ENCODE results near the gene KRT78. TPM values are rescaled to one million over a fixed set of nuclear protein-coding genes. Genes with fewer than 3 reads are reported as not detected.

KRT78 gene
- total and polyA plus RNA-seq, 2 of the 13 experiments (the other 11 are each of a cell fraction or from before 2014, with no cell fraction given) = not detected

DNA sequence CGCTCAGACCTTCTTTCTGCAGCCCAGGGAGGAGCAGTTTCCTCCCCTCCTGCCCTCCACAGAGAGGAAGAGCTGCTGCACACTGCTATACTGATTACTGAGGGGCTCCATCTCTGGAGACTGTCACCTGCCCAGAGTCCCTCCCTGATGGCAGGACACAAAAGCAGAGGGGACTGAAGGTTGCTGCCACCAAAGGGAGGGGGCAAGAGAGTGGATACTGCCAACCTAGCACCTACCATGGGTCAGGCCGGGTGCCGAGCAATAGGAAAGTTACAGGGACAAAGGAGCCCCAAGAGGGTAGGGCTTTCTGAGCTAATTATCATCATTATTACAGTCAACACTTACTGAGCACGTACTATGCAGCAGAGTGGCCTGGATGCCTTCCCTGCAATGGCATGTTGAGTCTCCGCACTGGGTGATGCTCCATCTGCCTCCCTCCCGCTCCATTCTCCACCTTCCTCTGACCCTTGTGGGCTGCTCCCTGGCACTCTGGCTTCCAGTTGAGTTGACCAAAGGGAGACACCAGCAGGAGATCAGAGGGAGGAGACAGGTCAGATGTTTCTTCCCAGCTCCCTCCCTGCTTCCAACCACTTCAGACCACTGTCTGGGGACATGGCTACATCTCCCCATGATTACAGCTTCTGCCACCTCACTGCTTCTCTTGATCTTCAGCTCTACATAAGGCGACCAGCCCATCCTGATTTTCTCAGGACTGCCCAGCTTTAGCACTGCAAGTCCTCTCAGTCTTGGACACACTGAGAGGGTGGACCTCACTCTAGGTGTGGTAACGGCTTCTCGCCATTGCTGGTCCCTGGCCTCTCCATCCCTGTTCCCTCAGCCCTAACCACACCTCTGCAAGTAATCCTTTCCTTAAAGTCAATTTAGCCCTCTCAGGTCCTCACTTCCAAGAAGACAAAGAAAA is 12.0 kb downstream of the KRT78 start:
- ChIA-PET POLR2A (no interaction called here), CTCF (ENCODE audit: low intra/inter-chr PET ratio, low total read pairs) (no interaction called here)
- no peak for FAIRE-seq
- H3K4me2 ChIP-seq (ENCODE audit: low read depth, low read length) = no peak overlapping the region
- H3K9ac ChIP-seq (ENCODE audit: insufficient read depth, low read depth, low read length) = no peak overlapping the region
- no peaks in the 10 kb centered on the region for H3K9me3 ChIP-seq (ENCODE audit: low read length)
- in situ Hi-C loops (cut with HindIII; ENCODE audit: extremely low pct_ligation_motif_present, low pct_unique_long_range_greater_than_20kb) (no loop called here), intact Hi-C loops (cut with micrococcal nuclease; ENCODE audit: unreplicated experiment) (no loop called here)
- H3K4me1 ChIP-seq (ENCODE audit: insufficient read depth, low read length) = no peaks in the 10 kb centered on the region
- no peaks in the 10 kb centered on the region for H3K79me2 ChIP-seq (ENCODE audit: insufficient read depth, low read length)
- H3K4me3 ChIP-seq (replicated peaks in 1 of 3; ENCODE audit: insufficient read depth in 1 of 3, low read depth in 2 of 3, low read length in 3 of 3) = no peak overlapping the region
- no peak for TF ChIP-seq MTF1 (CRISPR knock-in tag; IDR thresholded peaks at IDR 0.05)
- no peak for TF ChIP-seq ZSCAN21 (CRISPR knock-in tag; IDR thresholded peaks at IDR 0.05; ENCODE audit: borderline replicate concordance)
- no peak for TF ChIP-seq RBM39 (IDR thresholded peaks at IDR 0.05; ENCODE audit: low read depth, low read length, poor library complexity, severe bottlenecking)
- no TSS peak for BruUV-seq (replicated peaks)
- no peak for DNase-seq (ENCODE audit: low spot score)
- ATAC-seq = no peak
- 15% methylated on average over 8 of the region's 9 CpGs for WGBS (ENCODE audit: low lambda C conversion rate)
- H3K27me3 ChIP-seq (ENCODE audit: control insufficient read depth in 1 of 2, insufficient read depth in 2 of 2, low read length in 2 of 2) = peaks cover 6 to 63% of the 10 kb centered on the region in 2 experiments
- H2AFZ ChIP-seq (ENCODE audit: low read length) = no peak overlapping the region
- no peak overlapping the region for H3K27ac ChIP-seq (ENCODE audit: extremely low read length, insufficient read depth, low read length)
- H3K36me3 ChIP-seq (replicated peaks in 1 of 2; ENCODE audit: control insufficient read depth in 1 of 2, insufficient read depth in 2 of 2, low read length in 2 of 2) = no peaks in the 10 kb centered on the region
- H4K20me1 ChIP-seq (ENCODE audit: insufficient read depth, low read length) = no peaks in the 10 kb centered on the region

GRCh38 chr12:52836042-52836466 is 12.7 kb downstream of the KRT78 start:
- BruUV-seq (replicated peaks) = no TSS peak
- ATAC-seq (no peak), DNase-seq (ENCODE audit: low spot score) (no peak), FAIRE-seq (no peak)
- no peaks in the 10 kb centered on the region for H3K9me3 ChIP-seq (ENCODE audit: low read length)
- no peak overlapping the region for H3K4me2 ChIP-seq (ENCODE audit: low read depth, low read length)
- intact Hi-C loops (cut with micrococcal nuclease; ENCODE audit: unreplicated experiment) (no loop called here), in situ Hi-C loops (cut with HindIII; ENCODE audit: extremely low pct_ligation_motif_present, low pct_unique_long_range_greater_than_20kb) (no loop called here)
- H4K20me1 ChIP-seq (ENCODE audit: insufficient read depth, low read length) = no peaks in the 10 kb centered on the region
- no peak overlapping the region for H3K9ac ChIP-seq (ENCODE audit: insufficient read depth, low read depth, low read length)
- peaks cover 6 to 60% of the 10 kb centered on the region in 2 experiments for H3K27me3 ChIP-seq (ENCODE audit: control insufficient read depth in 1 of 2, insufficient read depth in 2 of 2, low read length in 2 of 2)
- no peak overlapping the region for H2AFZ ChIP-seq (ENCODE audit: low read length)
- H3K36me3 ChIP-seq (replicated peaks in 1 of 2; ENCODE audit: control insufficient read depth in 1 of 2, insufficient read depth in 2 of 2, low read length in 2 of 2) = no peaks in the 10 kb centered on the region
- H3K79me2 ChIP-seq (ENCODE audit: insufficient read depth, low read length) = no peaks in the 10 kb centered on the region
- H3K27ac ChIP-seq (ENCODE audit: extremely low read length, insufficient read depth, low read length) = no peak overlapping the region
- POLR2A ChIA-PET = no interaction called here
- CTCF ChIA-PET (ENCODE audit: low intra/inter-chr PET ratio, low total read pairs) = no interaction called here
- no peak overlapping the region for H3K4me3 ChIP-seq (replicated peaks in 1 of 3; ENCODE audit: insufficient read depth in 1 of 3, low read depth in 2 of 3, low read length in 3 of 3)
- H3K4me1 ChIP-seq (ENCODE audit: insufficient read depth, low read length) = no peaks in the 10 kb centered on the region
- TF ChIP-seq ZBTB8A (CRISPR knock-in tag; IDR thresholded peaks at IDR 0.05; ENCODE audit: borderline replicate concordance, low read depth) (no peak), ZNF766 (CRISPR knock-in tag; IDR thresholded peaks at IDR 0.05; ENCODE audit: borderline replicate concordance) (no peak), GLMP (CRISPR knock-in tag; IDR thresholded peaks at IDR 0.05; ENCODE audit: borderline replicate concordance) (no peak), IKZF1 (IDR thresholded peaks at IDR 0.05) (no peak), ZNF430 (CRISPR knock-in tag; IDR thresholded peaks at IDR 0.05) (no peak), SIN3B (IDR thresholded peaks at IDR 0.05; ENCODE audit: low read length) (no peak)
- TF ChIP-seq, protein P1, sequence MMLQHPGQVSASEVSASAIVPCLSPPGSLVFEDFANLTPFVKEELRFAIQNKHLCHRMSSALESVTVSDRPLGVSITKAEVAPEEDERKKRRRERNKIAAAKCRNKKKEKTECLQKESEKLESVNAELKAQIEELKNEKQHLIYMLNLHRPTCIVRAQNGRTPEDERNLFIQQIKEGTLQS (CRISPR knock-in tag; IDR thresholded peaks at IDR 0.05) = no peak
- TF ChIP-seq, protein P2, sequence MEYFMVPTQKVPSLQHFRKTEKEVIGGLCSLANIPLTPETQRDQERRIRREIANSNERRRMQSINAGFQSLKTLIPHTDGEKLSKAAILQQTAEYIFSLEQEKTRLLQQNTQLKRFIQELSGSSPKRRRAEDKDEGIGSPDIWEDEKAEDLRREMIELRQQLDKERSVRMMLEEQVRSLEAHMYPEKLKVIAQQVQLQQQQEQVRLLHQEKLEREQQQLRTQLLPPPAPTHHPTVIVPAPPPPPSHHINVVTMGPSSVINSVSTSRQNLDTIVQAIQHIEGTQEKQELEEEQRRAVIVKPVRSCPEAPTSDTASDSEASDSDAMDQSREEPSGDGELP (IDR thresholded peaks at IDR 0.05; ENCODE audit: borderline replicate concordance, low read depth) = no peak
- TF ChIP-seq, protein P3, sequence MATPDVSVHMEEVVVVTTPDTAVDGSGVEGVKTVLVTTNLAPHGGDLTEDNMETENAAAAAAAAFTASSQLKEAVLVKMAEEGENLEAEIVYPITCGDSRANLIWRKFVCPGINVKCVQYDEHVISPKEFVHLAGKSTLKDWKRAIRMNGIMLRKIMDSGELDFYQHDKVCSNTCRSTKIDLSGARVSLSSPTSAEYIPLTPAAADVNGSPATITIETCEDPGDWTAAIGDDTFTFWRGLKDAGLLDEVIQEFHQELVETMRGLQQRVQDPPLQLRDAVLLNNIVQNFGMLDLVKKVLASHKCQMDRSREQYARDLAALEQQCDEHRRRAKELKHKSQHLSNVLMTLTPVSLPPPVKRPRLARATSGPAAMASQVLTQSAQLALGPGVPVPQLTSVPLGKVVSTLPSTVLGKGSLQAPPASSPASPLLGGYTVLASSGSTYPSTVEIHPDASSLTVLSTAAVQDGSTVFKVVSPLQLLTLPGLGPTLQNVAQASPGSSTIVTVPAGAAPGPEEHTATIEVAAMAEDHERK (CRISPR knock-in tag; IDR thresholded peaks at IDR 0.05; ENCODE audit: low read depth) = no peak
- 21% methylated on average over 2 of the region's 7 CpGs for WGBS (ENCODE audit: low lambda C conversion rate)
